Activated CD4-positive, CD25-positive, alpha-beta regulatory T cell treated with anti-CD3 and anti-CD28 coated beads, Interleukin-2, amount 50 U/mL, for 24 hours (primary cell): ENCODE results near the gene MITF.

Source experiments
- ATAC-seq, 2 donors: fragments of 150-1000 bp; cut with Tn5 transposase; one replicate each; pipeline ENCODE4 v1.10.0; 2021; ENCODE audit warnings: mild to moderate bottlenecking in 1 of 2, moderate library complexity in 1 of 2

MITF gene

DNA sequence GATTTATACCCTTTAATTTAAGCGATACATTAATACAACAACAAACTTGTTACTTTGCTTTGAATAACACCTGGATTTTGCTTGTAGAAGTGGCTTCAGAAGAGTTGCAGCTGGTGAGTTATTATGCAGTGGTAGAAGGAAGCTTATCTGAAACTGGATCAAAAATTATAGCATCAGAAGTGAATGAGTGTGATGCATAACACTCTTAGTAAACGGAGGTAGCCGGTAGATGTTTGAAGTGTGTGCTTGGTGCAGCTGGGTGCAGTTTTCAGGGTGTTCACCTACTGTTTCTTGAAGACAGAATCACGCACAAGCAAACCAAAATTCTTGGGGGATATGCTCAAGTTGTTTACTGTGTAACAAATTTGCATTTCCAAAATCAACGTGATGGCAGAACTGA is 103.1 kb downstream of the MITF start:
- no peak for ATAC-seq

DNA sequence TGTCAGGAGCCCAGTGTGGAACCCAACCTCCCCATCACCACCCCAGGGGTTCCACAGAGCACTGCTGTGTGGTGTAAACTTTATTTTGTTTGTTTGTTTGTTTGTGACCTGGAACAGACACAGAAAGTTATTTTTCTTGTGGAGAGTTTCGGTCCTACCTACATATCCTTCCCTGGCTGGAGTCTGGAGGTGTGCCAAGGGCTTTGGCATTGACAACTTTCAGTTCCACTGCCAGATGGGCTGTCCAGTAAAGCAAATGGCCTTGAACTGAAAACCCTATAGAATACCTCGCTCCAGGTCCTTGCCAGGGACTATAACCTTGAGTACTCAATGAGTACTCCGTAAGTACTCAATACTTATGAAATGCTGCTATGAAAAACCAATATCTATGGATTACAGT is 103.5 kb downstream of the MITF start:
- no peak for ATAC-seq

DNA sequence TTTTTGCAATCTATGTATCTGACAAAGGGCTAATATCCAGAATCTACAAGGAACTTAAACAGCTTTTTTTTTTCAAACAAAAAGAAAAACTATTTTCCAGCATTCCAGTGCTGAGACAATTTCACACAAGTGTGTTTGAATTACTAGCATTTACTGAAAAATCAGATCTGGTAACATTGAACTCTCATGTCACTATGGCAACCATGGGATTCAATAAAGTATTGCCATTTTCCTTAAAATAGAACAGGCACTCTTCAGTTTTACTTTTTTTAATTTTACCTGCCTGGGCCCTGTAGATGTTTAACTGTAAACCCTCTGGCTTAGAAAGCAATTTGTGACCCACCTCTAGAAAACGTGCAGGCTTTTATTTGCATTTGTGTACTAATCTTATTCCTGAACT is 105.4 kb downstream of the MITF start:
- no peak for ATAC-seq

DNA sequence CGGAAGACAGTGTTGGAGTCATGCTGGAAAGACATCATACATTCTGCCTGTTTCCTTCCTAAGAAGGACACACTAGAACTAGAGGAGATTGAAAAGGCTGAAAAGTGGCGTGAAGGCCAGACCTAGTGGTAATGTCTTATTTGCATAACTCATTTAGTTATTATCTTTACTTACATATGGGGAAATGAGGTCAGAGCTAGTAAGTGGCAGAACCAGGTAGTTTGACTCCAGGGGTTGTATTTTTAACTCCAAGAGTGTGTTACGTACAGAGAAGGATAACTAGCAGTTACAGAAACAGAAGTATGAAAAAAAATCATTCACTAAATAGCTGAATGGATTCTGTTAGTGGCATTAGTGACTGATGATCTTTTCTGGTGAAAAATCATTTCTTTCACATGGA is 108.0 kb downstream of the MITF start:
- ATAC-seq: no peak

DNA sequence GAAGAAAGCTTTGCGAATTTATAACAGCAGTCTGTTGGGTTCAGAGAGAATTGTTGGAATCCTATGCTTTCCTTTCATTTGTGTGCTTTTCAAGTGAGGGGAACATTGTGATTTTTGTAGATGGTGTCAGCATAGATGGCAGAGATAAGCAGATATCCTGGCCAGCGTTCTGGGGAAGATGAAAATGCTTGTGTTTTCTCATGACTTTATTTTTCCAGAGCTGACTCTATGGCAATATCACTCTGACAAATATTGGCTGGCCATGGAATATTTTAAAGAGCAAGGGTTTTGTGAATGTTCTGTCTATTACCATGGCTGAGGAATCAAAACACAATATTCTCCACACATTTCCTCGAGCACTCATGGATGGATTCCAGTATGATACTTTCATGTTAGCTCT is 108.8 kb downstream of the MITF start:
- no peak for ATAC-seq

DNA sequence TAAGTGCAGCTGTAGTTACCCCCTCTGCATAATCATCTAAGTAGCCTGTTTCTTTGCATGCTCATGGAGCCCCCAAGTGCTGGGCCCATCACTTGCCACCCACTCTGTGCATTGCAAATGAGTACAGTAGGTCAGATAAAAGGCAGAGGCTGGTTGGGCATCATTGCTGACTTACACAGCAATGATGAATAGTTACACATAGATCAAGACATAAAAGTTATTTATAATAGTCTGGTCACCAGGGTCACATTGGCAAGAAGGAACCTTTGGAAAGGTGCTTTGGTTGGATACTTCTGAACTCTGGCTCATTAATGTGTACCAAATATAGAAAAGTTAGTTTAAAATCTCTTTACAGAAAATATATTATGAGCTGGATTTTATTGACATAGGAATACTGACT is 111.6 kb downstream of the MITF start:
- ATAC-seq: no peak

DNA sequence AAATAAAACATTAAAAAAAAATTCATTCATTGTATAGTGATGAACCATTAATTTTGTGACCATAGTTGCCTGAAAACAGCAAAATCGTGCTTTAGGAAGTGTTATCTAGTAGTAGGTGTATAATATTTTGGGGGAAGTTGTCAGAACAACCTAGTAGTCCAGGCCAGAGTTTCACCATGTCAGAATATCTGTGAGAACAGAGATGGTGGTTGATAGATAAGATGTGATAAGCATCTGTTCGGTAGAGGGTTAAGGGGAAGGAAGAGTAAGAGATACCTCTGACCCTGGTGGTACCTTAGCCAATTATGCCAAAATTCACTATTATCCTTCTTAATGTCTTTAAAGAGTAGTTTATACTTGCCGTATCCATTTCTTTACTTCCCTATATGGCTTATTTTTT is 113.8 kb downstream of the MITF start:
- no peak for ATAC-seq

DNA sequence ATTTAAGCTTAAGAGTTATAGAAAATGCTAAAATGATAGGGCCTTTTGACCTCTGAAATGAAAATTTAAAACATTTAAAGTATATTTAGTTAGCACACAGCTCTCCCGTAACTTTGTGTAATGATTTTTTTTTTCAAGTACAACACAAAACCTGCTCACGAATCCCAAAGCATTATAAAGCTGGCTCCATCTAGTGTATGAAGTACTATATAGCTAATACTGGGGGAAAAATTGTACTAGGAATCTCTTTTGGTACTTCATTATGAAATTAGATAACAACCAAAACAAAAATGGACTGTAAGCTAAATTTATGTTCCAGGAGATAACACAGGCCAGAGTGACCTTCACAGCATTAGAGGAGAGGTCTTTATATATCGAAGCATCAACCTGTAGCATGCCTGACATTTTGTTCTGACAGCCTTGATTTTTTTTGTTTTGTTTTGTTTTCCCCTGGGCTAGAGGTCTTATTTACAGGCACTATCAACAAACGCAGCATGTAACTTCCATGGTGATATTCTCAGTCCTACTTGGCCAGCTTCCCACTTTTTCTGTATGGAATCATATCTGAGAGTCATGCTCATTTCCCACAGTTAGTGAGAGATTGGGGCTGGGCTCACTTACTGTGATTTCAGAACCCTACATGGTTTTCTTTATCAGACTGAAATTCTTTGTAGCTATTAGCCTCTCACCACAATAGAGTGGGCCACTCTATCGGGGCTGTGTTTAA is 116.3 kb downstream of the MITF start:
- ATAC-seq: no peak

DNA sequence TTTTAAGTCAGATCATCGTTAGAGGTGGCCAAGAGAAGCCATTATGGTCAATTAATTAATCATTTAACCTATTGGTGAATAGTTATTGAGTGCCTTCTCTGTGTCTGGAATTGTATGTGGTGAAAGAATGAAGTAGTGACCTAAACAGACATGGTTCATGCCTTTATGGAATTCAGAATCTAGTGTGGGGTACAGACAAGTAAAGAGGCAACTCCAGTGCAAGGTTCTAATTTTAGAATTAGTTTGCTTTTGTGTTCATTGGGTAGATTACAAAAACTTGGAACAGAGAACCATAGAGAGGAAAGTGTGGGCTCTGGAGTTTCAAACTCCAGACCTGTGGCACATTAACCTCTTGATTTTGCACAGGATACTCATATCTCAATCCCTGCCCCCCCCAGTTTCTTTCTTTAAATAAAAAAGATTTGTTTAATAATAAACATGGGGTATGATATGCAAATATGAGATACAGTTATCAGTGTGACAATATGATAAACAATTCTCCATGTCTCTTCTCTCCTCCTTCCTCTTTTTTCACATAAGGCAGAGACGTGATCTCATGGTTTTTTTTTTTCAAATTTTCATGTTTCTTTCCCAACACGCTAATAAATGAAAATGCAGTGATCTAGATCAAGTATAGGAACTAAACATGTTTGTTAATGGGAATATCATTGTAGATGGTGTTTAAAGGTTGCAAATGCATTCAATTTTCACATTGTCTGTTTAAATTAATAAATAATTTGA is 117.9 kb downstream of the MITF start:
- ATAC-seq: no peak

DNA sequence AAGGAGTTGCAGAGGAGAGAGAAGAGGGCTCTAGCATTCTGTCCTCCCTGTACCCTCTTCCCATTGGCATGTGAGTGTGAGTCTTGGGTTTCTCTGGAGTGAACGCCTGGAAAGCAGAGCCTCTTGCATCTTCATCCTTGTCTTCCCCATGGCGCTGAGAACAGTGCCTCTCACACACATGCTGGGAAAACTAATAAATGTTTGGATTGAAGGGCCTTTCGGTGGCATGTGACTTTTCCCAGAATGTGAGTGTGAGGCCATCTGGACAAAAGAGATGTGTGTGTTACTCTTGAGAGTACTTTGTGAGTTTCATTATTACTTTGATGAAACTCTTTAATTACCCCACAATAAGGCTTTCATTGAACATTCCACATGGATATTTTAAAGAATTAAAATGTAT is 122.3 kb downstream of the MITF start:
- ATAC-seq: no peak

DNA sequence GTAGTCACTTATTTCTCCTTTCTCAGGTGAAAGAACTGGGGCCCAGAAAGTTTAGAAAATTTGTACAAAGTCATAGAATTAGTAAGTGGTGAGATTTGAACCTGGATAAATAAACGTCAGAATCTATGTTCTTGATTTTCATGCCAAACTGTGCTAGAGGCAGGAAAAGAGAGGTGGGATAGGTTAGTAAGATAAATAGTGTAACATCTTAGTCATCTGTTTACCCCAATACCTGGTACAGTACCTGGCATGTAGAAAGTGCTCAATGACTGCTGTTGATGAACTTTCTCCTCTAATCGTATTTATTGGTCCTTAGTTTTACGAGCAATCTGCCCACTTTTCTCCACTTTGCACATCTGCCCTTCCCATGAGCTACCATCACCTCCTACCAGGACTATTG is 124.9 kb downstream of the MITF start:
- no peak for ATAC-seq

DNA sequence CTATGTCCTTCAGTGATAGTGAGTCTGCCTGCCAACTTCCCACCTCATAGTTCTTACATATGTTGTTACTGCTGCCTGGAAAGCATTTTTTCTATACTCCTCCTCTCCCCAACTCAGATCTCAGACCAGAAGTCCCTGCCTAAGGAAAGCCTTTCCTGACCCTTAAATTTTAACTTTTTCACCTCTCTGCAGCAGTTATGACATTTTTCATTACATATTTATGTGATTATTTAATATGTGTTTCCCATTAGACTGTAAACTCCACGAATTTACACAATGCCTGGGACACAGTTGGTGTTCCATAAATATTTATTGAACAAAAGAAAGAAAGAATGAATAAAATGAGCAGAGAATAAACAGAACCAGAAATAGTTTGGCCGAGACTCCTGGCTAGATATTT is 125.5 kb downstream of the MITF start:
- no peak for ATAC-seq

DNA sequence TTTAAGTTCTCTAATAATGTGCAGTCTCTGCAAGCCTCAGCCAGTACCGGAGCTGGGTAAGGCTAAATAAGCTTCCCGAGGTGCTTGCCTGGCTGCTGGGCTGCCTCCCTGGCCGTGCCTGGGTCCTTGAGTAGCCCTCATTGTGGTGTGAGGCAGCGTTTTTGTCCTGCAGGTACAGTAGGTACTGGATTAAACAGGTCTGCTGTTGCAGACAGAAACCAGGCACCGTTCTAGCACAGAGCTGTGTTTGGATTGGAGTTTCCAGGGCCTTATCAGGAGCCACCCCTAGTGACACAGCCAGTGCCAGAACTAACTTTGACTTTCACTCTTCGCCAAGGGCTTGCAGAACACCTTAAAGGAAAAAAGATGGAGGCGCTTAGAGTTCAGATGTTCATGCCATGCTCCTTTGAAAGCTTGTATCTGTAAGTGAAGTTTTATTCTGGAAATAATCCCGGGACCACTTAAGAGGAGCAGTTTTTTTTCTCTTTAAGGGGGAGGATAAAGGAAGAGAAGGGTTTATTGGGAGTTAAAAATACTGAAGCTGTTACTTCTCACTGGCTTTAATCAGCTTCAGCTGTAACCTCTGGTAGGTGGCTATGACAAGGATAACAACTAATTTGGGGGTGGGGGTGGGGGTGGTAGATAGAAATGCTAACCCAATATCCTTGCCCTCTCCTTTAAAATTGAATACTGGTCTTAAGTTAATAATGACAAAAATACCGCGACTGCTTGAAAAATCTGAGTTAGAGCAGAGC is 126.8 kb downstream of the MITF start:
- ATAC-seq: no peak

DNA sequence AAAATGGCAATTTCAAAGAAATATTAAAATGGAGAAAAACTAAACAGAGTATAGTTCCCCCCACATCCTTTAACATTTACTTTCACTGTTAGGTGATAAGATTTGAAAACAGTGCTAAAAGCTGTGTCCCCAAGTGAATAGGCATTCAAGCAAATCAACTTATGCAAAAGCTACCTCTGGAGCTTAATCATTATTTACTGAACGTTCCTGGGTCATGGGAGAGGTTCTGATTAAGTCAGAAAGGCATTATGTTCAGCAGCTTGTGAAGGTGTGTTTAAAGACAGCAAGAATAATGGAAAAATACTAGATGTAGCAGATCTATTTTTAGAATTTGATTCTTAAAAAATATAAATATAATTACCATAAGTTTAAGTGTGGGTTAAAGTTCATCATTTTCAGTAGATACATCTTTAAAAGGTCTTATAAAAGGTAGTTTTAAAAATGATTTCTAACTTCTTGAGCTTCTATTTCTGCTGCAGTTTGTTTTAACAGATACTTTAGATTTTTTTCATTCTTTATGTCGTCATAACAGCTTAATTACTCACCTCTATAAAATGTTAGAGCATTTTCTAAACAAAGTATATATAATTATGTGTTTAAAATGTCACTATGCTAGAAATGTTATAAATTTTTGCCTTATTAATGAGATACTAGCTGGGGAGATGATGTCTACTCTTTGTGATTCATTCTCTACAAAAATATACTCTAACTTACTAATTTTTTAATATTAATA is 127.9 kb downstream of the MITF start:
- no peak for ATAC-seq

DNA sequence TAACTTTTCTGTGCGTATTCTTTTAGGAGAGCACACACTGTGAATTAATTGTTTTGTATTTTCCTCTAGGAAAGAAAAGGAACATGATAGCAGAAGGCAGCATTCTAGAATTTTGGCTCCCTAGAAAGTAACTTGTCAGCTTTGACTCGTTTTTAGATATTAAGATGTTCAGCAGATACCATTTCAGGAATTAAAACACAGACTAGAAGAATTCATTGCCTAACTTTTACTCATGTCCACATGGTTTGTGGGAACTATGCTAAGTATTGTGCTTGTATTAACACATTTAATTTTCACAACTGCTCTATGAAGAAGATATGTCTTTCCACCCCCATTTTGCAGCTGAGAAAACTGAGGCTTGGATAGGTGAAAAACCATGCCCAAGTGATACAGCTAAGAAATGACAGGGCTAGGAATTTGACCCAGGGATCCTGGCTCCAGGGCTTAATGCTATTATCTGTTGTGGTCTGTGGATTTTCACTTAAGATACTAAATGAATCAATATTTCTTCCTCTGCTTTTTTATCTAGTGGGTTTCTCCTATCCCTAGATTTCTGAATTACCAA is 128.8 kb downstream of the MITF start:
- no peak for ATAC-seq

DNA sequence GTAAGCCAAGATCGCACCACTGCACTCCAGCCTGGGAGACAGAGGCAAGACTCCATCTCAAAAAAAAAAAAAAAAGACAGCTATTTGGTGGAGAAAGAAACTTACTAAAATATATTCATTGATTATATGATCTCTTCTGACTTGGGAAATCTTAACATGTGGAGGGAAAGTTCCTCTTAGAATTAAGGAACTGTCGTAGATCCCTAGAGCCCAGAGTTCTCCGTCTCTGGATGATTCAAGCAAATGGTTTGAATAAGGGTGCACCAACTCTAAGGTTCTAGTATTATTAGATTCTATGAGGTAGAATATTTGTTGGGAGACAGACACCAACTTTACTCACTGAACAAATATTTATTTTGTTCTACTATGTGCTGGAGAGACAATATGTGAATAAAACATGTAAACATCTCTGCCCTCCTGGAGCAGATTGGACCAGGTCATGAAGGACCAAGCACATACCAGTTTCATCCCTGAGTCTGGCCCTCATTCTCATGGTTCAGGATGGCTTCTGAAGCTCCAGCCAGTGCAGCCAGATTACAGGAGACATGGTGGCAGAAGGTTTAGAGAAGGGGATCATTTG is 129.7 kb downstream of the MITF start:
- ATAC-seq: no peak

DNA sequence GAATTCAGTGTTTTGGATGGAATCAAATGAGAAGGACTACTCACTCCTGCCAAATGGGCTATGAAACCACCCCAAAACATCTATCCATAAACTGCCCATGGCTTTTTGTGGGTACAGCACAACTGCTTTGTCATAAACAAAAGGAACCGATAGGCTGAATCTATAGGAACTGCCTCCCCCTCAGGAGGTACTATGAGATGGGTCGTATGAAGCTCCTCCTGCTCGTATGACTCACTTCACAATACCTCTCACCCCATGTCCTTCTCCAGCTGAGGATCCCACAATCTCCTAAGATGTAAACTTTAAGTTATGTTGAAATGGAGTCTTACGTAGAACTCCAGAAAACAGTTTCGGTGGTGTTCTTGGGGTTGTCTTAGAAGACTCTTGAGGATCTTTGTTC is 130.4 kb downstream of the MITF start:
- no peak for ATAC-seq

DNA sequence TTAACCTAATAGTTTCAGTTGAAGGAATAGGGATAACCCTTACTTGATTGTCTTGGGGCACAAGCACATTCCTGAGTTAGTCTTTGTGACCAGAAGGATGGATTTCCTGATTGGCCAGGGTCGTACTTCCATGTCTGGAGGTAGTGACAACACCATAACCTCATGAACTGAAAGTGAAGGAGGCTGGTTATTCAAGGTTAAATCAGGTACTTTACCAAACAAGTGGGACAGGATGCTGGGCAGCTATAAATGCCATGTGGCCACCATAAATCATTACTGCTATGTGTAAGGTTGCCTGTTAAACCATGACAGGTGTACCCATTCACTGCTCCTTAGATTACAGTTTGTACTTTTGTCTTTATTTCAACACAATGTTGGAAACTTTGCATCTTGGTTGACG is 132.0 kb downstream of the MITF start:
- no peak for ATAC-seq

DNA sequence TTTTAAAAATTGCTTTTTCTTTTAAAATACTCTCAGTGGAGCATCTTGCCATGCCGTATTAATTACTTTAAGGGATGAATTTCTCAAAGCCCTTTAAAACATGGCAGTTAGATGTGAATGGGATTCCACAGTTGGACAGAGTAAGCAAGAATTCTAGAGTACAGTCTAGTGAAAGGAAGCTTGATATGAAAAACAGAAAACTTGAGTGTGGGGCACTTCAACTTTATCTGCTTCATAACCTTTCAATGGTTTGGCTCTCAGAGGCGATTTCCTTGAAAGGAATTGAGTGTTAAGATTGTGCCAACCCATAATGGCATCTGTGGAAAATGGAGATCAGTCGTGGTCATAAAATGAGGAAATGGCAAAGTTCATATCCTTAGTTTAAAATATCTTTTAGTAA is 132.6 kb downstream of the MITF start:
- no peak for ATAC-seq

DNA sequence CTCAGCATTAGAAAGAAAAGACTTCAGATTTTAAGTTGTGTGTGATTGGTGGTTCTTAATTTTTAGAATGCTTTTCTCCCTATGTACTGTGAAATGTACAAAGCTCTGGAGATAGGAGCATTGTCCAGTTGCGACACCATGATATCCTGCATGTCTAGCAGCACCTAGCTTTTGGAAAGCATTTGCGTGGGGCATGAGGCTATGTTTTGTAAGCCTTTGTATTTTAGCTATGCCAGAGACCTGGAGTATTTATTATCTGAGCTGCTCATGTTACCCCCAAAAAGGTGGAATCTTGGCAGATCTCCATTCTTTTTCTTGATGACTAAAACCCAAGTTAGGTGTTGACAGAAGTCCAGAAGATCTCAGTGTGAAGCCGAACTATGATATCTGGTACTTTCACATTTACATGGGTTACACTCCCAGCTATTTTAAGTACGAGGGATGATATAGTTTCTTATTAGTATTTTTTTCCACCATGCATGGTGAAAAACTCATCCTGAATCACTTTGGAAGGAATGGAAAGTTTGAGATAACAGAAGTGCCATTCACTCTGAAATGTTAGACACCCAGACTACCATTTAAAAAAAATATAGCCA is 133.6 kb downstream of the MITF start:
- no peak for ATAC-seq

DNA sequence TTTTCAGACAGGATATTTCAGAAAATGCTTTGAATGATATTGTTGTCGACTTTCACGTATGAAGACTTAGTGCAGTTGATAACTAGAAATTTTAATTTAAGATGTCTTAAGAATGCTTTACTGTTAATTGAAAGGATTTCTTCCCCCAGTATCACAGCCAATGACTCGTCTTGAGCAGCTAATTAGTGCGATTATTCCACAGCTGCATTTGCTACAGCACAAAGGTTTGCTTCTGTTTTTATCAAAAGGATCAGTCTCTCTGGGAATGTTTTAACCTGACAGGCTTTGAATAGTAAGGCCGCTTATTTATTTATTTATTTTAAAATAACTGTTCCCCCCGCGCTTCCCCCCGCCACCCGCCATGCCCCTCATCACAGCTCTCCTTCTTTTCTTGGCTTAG is 136.8 kb downstream of the MITF start:
- no peak for ATAC-seq

DNA sequence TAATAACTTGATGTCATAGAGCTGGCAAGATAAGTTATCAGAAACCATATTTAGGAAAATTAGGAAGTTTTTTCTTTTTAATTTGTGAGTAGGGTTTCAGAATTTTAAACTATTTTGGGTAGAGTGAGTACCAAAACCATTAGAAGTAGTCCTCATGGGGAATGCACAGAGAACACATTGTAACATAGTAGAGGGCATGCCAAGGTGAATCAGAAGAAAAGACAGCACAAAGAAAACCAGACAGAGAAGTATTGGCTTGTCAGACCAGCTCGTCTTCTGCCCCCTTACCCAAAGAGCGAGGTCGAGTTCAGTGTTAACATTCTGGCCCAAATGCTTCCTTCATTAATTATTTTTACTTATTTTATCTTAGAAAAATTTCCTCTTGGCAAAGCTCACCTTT is 139.0 kb downstream of the MITF start:
- ATAC-seq: no peak
